WTC11 (cell line): ENCODE data around the gene MSI2. TPM values are rescaled to one million over a fixed set of nuclear protein-coding genes. Genes with fewer than 3 reads are reported as not detected.

Experiments
- ATAC-seq: fragments of 200-7000 bp; cut with Tn5 transposase; 2 replicates; pipeline ENCODE4 v1.10.0; 2021; ENCODE audit warnings: mild to moderate bottlenecking, moderate library complexity
- CTCF ChIA-PET: fragments of 300-600 bp; sonication (Branson Sonifier 250); formaldehyde crosslinking; loops from one replicate; lab custom pipeline; 2021; ENCODE audit warnings: antibody characterized with exemption; lab: Charles Lee
- POLR2A ChIA-PET: fragments of 350-600 bp; sonication (Branson Sonifier 250); formaldehyde crosslinking; loops from one replicate; lab custom pipeline; 2021; ENCODE audit warnings: antibody characterized with exemption; lab: Charles Lee
- DNase-seq: peaks from one replicate; pipeline ENCODE4 v3.0.0; 2021; ENCODE audit warnings: low spot score
- H3K27ac Mint-ChIP-seq: 2 replicates; pipeline ENCODE4 v1.8.0; 2021; ENCODE audit warnings: mixed read lengths
- H3K27me3 Mint-ChIP-seq: 2 replicates; pipeline ENCODE4 v1.8.0; 2021; ENCODE audit warnings: low read depth, mild to moderate bottlenecking, moderate library complexity, mixed read lengths
- H3K36me3 Mint-ChIP-seq: 2 replicates; pipeline ENCODE4 v1.8.0; 2021; ENCODE audit warnings: mixed read lengths
- H3K4me1 Mint-ChIP-seq: 2 replicates; pipeline ENCODE4 v1.8.0; 2022; ENCODE audit warnings: mixed read lengths
- H3K4me3 Mint-ChIP-seq: 2 replicates; pipeline ENCODE4 v1.8.0; 2021; ENCODE audit warnings: mild to moderate bottlenecking, moderate library complexity, mixed read lengths
- H3K9me3 Mint-ChIP-seq: 2 replicates; pipeline ENCODE4 v1.8.0; 2021; ENCODE audit warnings: mixed read lengths
- ETV6 ChIP-seq: sonication (generic); formaldehyde crosslinking; IDR thresholded peaks from 2 replicates; pipeline ENCODE4 v1.8.1; 2022; ENCODE audit warnings: mild to moderate bottlenecking, missing genetic modification reagents
- GRHL2 ChIP-seq: fragments of 250-450 bp; sonication (Bioruptor Pico); IDR thresholded peaks from 2 replicates; pipeline ENCODE4 v1.8.0; 2022; ENCODE audit warnings: mild to moderate bottlenecking, moderate library complexity; ENCODE audit not compliant: insufficient replicate concordance, severe bottlenecking
- MLX ChIP-seq: sonication (generic); formaldehyde crosslinking; IDR thresholded peaks from 2 replicates; pipeline ENCODE4 v1.8.1; 2023; ENCODE audit warnings: mild to moderate bottlenecking, missing genetic modification reagents, moderate library complexity
- NR2C2 ChIP-seq: sonication (generic); formaldehyde crosslinking; IDR thresholded peaks from 2 replicates; pipeline ENCODE4 v1.8.0; 2022; ENCODE audit warnings: mild to moderate bottlenecking, missing genetic modification reagents
- OVOL2 ChIP-seq: fragments of 250-450 bp; sonication (Bioruptor Pico); IDR thresholded peaks from 2 replicates; pipeline ENCODE4 v1.9.0; 2021; ENCODE audit warnings: mild to moderate bottlenecking, borderline replicate concordance
- PRRX2 ChIP-seq: fragments of 250-450 bp; sonication (Bioruptor Pico); IDR thresholded peaks from 2 replicates; pipeline ENCODE4 v1.8.0; 2021; ENCODE audit warnings: mild to moderate bottlenecking
- RELA ChIP-seq: sonication (generic); formaldehyde crosslinking; IDR thresholded peaks from 2 replicates; pipeline ENCODE4 v1.8.1; 2022; ENCODE audit warnings: missing genetic modification reagents, mild to moderate bottlenecking, borderline replicate concordance
- SOX15 ChIP-seq: fragments of 250-450 bp; sonication (Bioruptor Pico); IDR thresholded peaks from 2 replicates; pipeline ENCODE4 v1.9.0; 2021; ENCODE audit warnings: mild to moderate bottlenecking
- TCF7 ChIP-seq: sonication (generic); formaldehyde crosslinking; IDR thresholded peaks from 2 replicates; pipeline ENCODE4 v1.8.0; 2022; ENCODE audit warnings: mild to moderate bottlenecking, low read depth, missing genetic modification reagents, moderate library complexity
- TEAD4 ChIP-seq: sonication (generic); formaldehyde crosslinking; IDR thresholded peaks from 2 replicates; pipeline ENCODE4 v1.8.0; 2022; ENCODE audit warnings: mild to moderate bottlenecking, missing genetic modification reagents
- ZNF263 ChIP-seq: sonication (generic); formaldehyde crosslinking; IDR thresholded peaks from 2 replicates; pipeline ENCODE4 v1.8.1; 2022; ENCODE audit warnings: low read depth, mild to moderate bottlenecking, moderate library complexity, missing genetic modification reagents
- ZNF281 ChIP-seq: sonication (generic); formaldehyde crosslinking; IDR thresholded peaks from 2 replicates; pipeline ENCODE4 v1.8.0; 2023; ENCODE audit warnings: mild to moderate bottlenecking, missing genetic modification reagents
- ZNF416 ChIP-seq: fragments of 250-450 bp; sonication (Bioruptor Pico); IDR thresholded peaks from 2 replicates; pipeline ENCODE4 v1.9.0; 2021; ENCODE audit warnings: mild to moderate bottlenecking, inconsistent platforms
- ZNF671 ChIP-seq: fragments of 250-450 bp; sonication (Bioruptor Pico); IDR thresholded peaks from 2 replicates; pipeline ENCODE4 v1.8.0; 2021; ENCODE audit warnings: mild to moderate bottlenecking
- total RNA-seq: library from RNA; stranded (reverse); gene quantifications from 3 replicates; pipeline ENCODE4 v1.2.3, GENCODE V29; 2021
- TF ChIP-seq, protein P1 (sequence below): fragments of 250-450 bp; sonication (Bioruptor Pico); IDR thresholded peaks from 2 replicates; pipeline ENCODE4 v1.9.0; 2021; ENCODE audit warnings: mild to moderate bottlenecking, borderline replicate concordance
- TF ChIP-seq, protein P2 (sequence below): fragments of 250-450 bp; sonication (Bioruptor Pico); IDR thresholded peaks from 2 replicates; pipeline ENCODE4 v1.8.0; 2021; ENCODE audit warnings: mild to moderate bottlenecking
- TF ChIP-seq, protein P3 (sequence below): sonication (generic); formaldehyde crosslinking; conservative IDR thresholded peaks from 2 replicates; pipeline ENCODE4 v1.8.1; 2022; ENCODE audit warnings: mild to moderate bottlenecking, missing genetic modification reagents

Gene MSI2
- total RNA-seq, 1 experiment from 2014 or later = 82.1 TPM

- TF ChIP-seq RELA = no peak
- no peak for TF ChIP-seq ZNF281 (CRISPR knock-in tag)
Measured at GRCh38 chr17:57601143-57601735, 344.9 kb downstream of the MSI2 start (continued).

DNA sequence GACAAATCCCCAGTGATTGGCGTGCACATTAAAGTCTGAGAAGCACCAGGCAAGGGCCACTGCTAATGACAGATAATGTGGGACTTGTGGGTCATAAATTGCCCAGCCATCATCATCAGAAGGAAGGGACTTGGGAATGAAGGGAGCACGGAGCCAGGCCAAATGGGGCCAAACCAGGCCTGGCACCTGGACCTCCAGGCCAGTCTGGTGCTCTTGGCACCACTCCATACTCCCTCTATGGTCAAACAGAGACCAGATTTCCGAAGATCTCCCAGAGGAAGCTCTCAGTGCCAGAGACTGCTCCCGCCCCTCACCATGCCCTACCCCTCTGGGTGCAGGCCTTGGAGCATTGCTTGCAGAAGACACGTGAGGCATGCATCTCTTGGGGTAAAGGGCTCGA, 346.6 kb downstream of the MSI2 start:
- no peak for ATAC-seq
- TF ChIP-seq TCF7 (no peak), PRRX2 (no peak), ZNF416 (no peak), ZNF263 (CRISPR knock-in tag) (no peak), GRHL2 (CRISPR knock-in tag) (no peak), MLX (CRISPR knock-in tag) (no peak), TEAD4 (CRISPR knock-in tag) (no peak), ETV6 (CRISPR knock-in tag) (no peak), NR2C2 (CRISPR knock-in tag) (no peak), ZNF671 (CRISPR knock-in tag) (no peak), OVOL2 (CRISPR knock-in tag) (no peak), SOX15 (CRISPR knock-in tag) (no peak)
- TF ChIP-seq, protein P1, sequence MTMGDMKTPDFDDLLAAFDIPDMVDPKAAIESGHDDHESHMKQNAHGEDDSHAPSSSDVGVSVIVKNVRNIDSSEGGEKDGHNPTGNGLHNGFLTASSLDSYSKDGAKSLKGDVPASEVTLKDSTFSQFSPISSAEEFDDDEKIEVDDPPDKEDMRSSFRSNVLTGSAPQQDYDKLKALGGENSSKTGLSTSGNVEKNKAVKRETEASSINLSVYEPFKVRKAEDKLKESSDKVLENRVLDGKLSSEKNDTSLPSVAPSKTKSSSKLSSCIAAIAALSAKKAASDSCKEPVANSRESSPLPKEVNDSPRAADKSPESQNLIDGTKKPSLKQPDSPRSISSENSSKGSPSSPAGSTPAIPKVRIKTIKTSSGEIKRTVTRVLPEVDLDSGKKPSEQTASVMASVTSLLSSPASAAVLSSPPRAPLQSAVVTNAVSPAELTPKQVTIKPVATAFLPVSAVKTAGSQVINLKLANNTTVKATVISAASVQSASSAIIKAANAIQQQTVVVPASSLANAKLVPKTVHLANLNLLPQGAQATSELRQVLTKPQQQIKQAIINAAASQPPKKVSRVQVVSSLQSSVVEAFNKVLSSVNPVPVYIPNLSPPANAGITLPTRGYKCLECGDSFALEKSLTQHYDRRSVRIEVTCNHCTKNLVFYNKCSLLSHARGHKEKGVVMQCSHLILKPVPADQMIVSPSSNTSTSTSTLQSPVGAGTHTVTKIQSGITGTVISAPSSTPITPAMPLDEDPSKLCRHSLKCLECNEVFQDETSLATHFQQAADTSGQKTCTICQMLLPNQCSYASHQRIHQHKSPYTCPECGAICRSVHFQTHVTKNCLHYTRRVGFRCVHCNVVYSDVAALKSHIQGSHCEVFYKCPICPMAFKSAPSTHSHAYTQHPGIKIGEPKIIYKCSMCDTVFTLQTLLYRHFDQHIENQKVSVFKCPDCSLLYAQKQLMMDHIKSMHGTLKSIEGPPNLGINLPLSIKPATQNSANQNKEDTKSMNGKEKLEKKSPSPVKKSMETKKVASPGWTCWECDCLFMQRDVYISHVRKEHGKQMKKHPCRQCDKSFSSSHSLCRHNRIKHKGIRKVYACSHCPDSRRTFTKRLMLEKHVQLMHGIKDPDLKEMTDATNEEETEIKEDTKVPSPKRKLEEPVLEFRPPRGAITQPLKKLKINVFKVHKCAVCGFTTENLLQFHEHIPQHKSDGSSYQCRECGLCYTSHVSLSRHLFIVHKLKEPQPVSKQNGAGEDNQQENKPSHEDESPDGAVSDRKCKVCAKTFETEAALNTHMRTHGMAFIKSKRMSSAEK (CRISPR knock-in tag) = no peak
- TF ChIP-seq, protein P2, sequence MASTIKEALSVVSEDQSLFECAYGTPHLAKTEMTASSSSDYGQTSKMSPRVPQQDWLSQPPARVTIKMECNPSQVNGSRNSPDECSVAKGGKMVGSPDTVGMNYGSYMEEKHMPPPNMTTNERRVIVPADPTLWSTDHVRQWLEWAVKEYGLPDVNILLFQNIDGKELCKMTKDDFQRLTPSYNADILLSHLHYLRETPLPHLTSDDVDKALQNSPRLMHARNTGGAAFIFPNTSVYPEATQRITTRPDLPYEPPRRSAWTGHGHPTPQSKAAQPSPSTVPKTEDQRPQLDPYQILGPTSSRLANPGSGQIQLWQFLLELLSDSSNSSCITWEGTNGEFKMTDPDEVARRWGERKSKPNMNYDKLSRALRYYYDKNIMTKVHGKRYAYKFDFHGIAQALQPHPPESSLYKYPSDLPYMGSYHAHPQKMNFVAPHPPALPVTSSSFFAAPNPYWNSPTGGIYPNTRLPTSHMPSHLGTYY (CRISPR knock-in tag) = no peak
- TF ChIP-seq, protein P3, sequence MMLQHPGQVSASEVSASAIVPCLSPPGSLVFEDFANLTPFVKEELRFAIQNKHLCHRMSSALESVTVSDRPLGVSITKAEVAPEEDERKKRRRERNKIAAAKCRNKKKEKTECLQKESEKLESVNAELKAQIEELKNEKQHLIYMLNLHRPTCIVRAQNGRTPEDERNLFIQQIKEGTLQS (CRISPR knock-in tag) = no peak
- TF ChIP-seq, all 79 proteins: peak for 0
- H3K27me3 Mint-ChIP-seq = no peaks in the 10 kb centered on the region
- H3K36me3 Mint-ChIP-seq = no peaks in the 10 kb centered on the region
- POLR2A ChIA-PET = no interaction called here
- H3K4me3 Mint-ChIP-seq = no peak overlapping the region
- no peaks in the 10 kb centered on the region for H3K9me3 Mint-ChIP-seq
- no peak overlapping the region for H3K27ac Mint-ChIP-seq
- peaks cover 32% of the 10 kb centered on the region for H3K4me1 Mint-ChIP-seq
- CTCF ChIA-PET = interaction anchor here (1.3 to 7.5 kb wide), 2 partner anchors 68 to 360 kb away, joined by 4 to 107 read pairs; no protein-coding TSS in a partner anchor
- no peak for DNase-seq
